Muscle of back (tissue), 11 donors: ENCODE data around the gene CARHSP1. TPM values are rescaled to one million over a fixed set of nuclear protein-coding genes. Genes with fewer than 3 reads are reported as not detected.
"Not testable (repeated sequence)": the region's sequence is repeated elsewhere in the genome, so short reads cannot be mapped to it uniquely, and the experiment has no call there.

Experiments
- DNase-seq, 3 donors: peaks; one replicate each; pipeline versions ENCODE4 v3.0.0 to v3.0.0-alpha.2; 2013
- polyA plus RNA-seq, 10 donors: library from polyadenylated mRNA; unstranded; fragments of 120-200 nt; gene quantifications; one replicate each; pipeline ENCODE4 v1.2.1, GENCODE V29; 2013; ENCODE audit not compliant: insufficient read length in 10 of 10

The CARHSP1 gene
- polyA plus RNA-seq, 10 donors = 88.2 to 122 (median 106) TPM

DNA sequence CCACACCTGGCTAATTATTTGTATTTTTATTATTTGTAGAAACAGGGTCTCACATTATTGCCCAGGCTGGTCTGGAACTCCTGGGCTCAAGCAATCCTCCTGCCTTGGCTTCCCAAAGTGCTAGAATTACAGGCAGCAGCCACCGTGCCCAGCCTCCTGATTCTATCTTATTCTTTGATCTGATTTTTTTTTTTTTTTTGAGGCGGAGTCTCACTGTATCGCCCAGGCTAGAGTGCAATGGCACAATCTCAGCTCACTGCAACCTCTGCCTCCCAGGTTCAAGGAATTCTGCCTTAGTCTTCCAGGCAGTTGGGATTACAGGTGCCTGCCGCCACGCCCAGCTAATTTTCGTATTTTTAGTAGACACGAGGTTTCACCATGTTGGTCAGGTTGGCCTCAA lies 6.5 kb upstream of the CARHSP1 start:
- not testable (repeated sequence) for DNase-seq

DNA sequence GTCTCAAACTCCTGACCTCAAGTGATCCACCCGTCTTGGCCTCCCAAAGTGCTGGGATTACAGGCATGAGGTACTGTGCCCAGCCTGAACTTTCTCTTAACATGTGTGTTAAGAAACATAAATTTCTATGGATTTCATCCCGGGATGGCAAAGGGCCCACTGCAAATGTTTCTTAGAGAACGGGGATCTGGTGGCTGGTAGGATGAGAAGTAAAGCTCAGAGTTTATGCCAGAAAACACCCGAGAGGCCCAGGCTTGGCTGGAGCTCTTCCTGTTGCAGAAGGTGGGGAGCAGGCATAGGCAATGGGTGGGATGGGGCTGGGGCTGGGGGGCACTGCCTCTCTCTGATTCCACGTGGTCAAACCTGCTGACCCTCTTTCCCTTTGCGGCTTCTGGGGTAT lies 5.6 kb upstream of the CARHSP1 start:
- peak in 1 of 3 donors; percentile 68 for DNase-seq

- not testable (repeated sequence) for DNase-seq
Measured at GRCh38 chr16:8873866-8874195, 5.0 kb upstream of the CARHSP1 start.

- DNase-seq = no peak
Measured at GRCh38 chr16:8872967-8873865, 4.4 kb upstream of the CARHSP1 start.

GRCh38 chr16:8872071-8872470 lies 3.3 kb upstream of the CARHSP1 start:
- DNase-seq = no peak

- not testable (repeated sequence) for DNase-seq
Measured at GRCh38 chr16:8869988-8870241, 1.1 kb upstream of the CARHSP1 start.

- no peak for DNase-seq
Measured at GRCh38 chr16:8869212-8869987, 594 bp upstream of the CARHSP1 start.

GRCh38 chr16:8867932-8868415 lies 832 bp downstream of the CARHSP1 start:
- peak in 1 of 3 donors; percentile 46 for DNase-seq

DNA sequence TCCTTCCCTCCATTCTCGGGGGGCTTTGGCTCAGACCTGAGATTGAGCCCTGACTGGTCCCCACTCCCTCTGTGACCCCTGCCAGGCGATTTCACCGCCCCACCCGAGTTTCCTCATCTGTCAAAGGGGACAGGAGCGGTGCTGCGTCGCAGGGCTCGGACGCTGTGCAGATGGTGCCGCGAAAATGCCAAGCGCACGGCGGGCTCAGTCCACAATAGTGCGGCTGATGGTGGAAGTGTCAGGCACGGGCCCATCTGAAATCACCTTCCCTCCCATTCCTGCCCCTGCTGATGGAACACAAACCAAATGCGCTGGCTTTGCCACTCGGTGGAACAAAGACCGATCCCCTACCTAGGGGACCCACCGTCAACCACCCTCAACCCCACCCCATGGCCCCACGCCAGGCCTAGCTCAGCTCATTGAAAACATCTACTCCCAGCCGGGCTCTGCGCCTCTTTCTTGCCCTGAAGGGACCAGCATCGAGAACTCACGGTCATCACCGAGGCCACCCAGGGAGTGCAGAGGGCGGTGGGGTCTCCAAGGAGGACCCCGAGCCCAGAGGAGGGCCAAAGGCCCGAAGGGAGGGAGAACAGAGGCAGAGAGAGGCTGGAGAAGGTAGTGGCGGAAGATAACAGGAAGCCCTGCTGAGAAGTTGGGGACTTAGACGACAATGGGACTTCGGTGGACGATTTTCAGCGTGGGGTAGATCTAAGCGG lies 1.4 kb downstream of the CARHSP1 start:
- peak in 1 of 3 donors; percentile 75 for DNase-seq

GRCh38 chr16:8866884-8867215 lies 2.0 kb downstream of the CARHSP1 start:
- no peak for DNase-seq

GRCh38 chr16:8866118-8866883 lies 2.5 kb downstream of the CARHSP1 start:
- DNase-seq = peak in 2 of 3 donors; percentile 78 to 90

DNA sequence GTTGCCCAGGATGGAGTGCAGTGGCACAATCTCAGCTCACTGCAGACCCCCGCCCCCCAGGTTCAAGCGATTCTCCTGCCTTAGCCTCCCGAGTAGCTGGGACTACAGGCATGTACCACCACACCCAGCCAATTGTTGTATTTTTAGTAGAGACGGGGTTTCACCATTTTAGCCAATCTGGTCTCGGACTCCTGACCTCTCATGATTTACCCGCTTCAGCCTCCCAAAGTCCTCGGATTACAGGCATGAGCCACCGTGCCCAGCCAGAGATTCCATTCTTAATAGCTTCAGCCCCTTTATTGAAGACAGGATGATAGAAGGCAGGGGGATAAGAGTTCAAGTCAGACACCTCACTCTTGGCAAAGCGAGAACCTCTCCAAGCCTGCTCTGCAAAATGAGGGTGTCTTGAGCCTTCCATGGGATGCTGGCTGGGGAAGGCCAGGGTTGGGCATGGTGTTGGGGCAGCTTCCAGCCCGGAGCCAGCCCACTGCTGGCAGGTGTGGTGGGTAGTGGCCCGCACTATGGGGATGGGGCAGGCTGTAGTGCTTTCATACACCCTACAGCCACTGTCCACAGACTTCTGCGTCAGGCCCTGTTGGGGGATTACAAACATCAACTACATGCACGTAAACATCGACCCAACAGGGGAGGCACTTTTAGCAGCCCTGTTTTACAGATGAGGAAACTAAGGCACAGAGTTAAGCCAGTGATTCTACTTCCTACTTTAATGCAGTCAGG lies 3.5 kb downstream of the CARHSP1 start:
- DNase-seq = no peak

DNA sequence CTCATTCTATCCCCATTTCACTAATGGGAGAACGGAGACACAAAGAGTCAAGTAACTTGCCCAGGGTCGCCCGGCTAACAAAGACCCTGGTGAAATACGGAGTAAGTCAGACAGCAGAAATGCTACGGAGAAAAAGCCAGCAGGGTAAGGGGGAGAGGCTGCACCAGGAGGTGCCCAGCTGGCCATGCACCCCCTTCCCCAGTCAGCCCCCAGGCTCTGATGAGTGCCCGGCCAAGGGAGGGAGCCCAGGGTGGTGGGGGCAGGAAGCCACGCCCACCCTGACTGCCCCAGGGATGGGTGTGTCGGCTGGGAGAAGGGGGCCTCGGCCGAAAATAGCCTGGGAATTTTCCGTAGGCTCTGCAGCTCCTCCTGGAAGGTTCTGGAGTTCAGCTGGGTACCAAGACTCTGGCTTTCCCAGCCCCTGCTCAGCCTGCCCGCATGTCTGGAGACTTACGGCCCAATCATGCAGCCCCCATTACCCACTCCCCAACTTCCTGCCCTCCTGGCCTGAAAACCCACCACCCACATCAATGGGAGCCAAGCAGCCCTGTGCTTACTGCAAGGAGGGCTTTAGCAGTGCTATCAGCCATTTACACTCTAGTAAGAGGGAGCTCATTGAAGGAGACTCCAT lies 4.2 kb downstream of the CARHSP1 start:
- DNase-seq = no peak

GRCh38 chr16:8863594-8864424 lies 5.0 kb downstream of the CARHSP1 start:
- no peak for DNase-seq

DNA sequence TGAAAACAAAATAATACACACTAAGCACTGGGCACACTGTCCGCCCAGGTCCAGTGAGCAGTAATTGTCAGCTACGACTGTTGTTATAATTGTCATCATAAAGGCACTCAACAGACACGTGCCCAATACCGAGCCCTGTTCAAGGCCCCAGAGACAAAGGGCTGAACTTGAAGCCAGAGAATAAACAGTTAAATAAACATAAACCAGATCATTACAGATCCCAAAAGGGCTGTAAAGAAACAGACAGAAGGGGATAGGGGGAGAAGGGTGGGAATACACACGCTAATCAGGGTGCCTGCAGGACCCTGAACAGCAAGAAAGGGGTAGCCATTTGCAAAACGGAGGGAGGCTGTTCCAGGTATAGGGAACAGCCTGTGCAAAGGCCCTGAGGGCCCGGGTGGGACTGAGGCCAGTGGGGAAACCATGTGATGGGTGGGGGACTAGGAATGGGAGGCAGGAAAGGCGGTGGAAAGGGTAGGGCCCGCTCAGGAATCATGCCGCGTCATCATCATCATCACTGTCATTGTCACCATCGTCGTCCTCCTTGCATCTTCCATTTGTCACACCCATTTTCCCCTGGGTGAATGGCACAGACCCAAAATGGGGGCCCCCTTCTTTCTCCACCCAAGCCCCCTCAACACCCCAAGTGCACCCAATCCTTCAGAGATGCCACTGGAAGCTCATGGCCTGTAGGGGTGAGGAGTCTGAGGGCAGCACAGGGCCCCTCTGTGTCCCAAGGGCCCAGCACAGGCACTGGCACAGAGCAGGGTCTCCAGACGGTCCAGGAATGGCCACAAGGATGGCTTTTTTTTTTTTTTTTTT lies 6.3 kb downstream of the CARHSP1 start:
- no peak for DNase-seq

DNA sequence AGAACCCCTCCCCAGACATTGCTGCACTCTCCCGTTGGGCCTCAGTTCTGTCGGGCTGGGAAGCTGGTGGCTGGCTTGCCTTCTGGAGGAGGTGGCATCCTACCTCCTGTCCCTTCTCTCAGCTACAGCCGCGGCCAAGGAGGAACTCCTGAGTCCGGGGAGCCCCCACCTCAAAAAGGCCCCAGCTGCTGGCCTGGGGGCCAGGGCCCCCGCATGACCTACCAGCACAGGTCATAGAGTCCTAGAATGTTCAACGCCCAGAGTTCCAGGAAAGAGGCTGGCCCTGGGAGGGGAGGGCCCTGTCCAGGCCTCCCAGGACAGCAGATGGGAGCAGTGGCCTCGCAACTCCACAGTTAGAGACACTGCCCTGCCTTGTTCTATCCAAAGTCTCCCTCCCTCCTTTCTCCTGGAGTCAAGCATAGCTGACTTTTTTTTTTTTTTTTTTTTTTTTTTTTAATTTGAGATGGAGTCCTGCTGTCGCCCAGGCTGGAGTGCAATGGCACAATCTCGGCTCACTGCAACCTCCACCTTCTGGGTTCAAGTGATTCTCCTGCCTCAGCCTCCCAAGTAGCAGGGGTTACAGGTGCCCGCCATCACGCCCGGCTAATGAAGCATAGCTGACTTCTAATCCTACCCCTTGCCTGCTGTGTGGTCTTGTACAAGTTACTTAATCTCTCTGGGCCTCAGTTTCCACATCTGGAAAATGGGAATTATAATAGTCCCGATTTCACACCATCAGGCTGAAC lies 7.1 kb downstream of the CARHSP1 start:
- DNase-seq = peak in 1 of 3 donors; percentile 62

GRCh38 chr16:8859913-8860881 lies 8.6 kb downstream of the CARHSP1 start:
- peak in 1 of 3 donors; percentile 49 for DNase-seq
